Lower leg skin (tissue), 3 donors: Measurements from ENCODE around the gene ARHGEF33.

Experiments used
- POLR2A ChIP-seq, 2 donors: fragments of 450-650 bp; IDR thresholded peaks; one replicate each; pipeline ENCODE4 v1.6.1; 2016 to 2017; ENCODE audit warnings: antibody characterized with exemption in 2 of 2, mild to moderate bottlenecking in 1 of 2, moderate library complexity in 1 of 2
- TF ChIP-seq, protein P1 (sequence below), 3 donors: fragments of 450-650 bp; IDR thresholded peaks; one replicate each; pipeline ENCODE4 v1.5.1; 2016; ENCODE audit warnings: antibody characterized with exemption in 3 of 3, mild to moderate bottlenecking in 3 of 3, moderate library complexity in 2 of 3

DNA sequence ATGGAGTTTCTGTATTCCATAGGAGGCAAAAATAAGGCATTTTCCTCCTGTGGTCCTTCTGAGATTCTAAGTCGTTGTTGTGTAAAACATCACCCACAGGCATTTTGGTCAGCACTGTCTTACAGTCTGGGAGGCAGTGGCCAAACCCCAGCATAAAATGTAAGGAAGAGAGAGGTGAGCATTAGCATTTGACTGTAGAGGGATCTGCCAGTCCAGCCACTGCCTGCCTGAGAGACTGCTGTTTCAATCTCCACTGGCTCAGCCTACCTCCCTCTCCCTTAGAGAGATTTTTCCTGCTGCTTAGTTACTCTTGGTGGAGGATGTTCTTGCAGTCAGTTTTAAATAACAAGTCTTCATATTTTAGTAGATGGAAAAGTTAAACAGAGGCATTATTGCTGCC lies 77.0 kb downstream of the ARHGEF33 start:
- TF ChIP-seq, protein P1, sequence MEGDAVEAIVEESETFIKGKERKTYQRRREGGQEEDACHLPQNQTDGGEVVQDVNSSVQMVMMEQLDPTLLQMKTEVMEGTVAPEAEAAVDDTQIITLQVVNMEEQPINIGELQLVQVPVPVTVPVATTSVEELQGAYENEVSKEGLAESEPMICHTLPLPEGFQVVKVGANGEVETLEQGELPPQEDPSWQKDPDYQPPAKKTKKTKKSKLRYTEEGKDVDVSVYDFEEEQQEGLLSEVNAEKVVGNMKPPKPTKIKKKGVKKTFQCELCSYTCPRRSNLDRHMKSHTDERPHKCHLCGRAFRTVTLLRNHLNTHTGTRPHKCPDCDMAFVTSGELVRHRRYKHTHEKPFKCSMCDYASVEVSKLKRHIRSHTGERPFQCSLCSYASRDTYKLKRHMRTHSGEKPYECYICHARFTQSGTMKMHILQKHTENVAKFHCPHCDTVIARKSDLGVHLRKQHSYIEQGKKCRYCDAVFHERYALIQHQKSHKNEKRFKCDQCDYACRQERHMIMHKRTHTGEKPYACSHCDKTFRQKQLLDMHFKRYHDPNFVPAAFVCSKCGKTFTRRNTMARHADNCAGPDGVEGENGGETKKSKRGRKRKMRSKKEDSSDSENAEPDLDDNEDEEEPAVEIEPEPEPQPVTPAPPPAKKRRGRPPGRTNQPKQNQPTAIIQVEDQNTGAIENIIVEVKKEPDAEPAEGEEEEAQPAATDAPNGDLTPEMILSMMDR (IDR thresholded peaks at IDR 0.05) = no peak
- TF ChIP-seq POLR2A (IDR thresholded peaks at IDR 0.05) = no peak
